ENCODE results near the gene COBL.

Gene COBL

GRCh38 chr7:51279391-51280023, 37.1 kb downstream of the COBL start:
- H3K4me3 Mint-ChIP-seq: no peak overlapping the region
- no peaks in the 10 kb centered on the region for H3K4me1 Mint-ChIP-seq (ENCODE audit: low read depth)
- peaks cover 5% of the 10 kb centered on the region for H3K27me3 Mint-ChIP-seq
- H3K9me3 Mint-ChIP-seq: peaks cover 3% of the 10 kb centered on the region
- H3K27ac Mint-ChIP-seq: no peak overlapping the region
- H3K36me3 Mint-ChIP-seq (ENCODE audit: low read depth): no peaks in the 10 kb centered on the region

GRCh38 chr7:51278797-51279196, 37.8 kb downstream of the COBL start:
- Mint-ChIP-seq H3K4me3 (no peak overlapping the region), H3K27me3 (peaks cover 5% of the 10 kb centered on the region), H3K27ac (no peak overlapping the region), H3K36me3 (ENCODE audit: low read depth) (no peaks in the 10 kb centered on the region), H3K4me1 (ENCODE audit: low read depth) (no peaks in the 10 kb centered on the region), H3K9me3 (peaks cover 3% of the 10 kb centered on the region)

DNA sequence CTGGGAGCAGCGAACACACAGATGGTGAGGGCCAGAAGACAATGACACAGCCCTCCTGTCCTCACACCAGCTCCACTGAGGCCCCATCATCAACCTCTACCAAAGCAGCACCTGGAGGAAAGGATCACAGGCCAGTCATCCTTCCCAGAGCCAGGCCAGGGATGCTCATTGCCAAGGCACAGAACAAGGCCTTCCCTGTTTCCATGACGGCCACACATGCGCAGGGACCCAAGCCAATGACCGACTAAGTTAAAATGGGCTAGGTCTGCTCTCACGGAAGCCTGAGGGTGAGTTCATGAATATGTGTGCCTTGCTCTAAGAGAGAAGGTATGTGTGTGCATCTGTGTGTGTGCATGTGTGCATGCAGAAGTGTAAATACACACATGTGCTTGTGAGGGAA, 39.6 kb downstream of the COBL start:
- Mint-ChIP-seq H3K27ac (no peak overlapping the region), H3K36me3 (ENCODE audit: low read depth) (no peaks in the 10 kb centered on the region), H3K27me3 (no peaks in the 10 kb centered on the region), H3K4me1 (ENCODE audit: low read depth) (no peaks in the 10 kb centered on the region), H3K9me3 (no peaks in the 10 kb centered on the region), H3K4me3 (no peak overlapping the region)

- H3K27ac Mint-ChIP-seq: no peak overlapping the region
- no peaks in the 10 kb centered on the region for H3K9me3 Mint-ChIP-seq
- H3K4me1 Mint-ChIP-seq (ENCODE audit: low read depth): no peaks in the 10 kb centered on the region
- H3K4me3 Mint-ChIP-seq: no peak overlapping the region
- H3K27me3 Mint-ChIP-seq: no peaks in the 10 kb centered on the region
- H3K36me3 Mint-ChIP-seq (ENCODE audit: low read depth): no peaks in the 10 kb centered on the region
Measured at GRCh38 chr7:51276091-51276605, 40.5 kb downstream of the COBL start.

DNA sequence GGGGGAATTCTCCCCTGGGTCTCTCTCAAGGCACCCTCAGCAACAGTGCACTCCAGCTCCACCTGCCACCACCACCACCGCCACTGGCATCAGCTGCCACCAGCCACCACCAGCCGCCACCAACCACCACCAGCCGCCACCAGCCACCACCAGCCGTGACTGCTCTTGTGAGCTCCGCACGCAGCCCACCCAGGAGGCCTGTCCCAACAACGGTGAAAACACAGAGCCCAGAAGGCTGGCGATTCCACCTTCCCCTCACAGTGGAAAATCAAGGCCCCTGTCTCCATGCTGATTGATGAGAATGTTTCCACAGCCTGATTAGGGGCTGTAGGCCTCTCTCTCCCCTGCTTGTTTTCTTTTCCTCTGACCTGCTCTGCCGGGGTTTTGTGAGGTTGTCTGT, 41.1 kb downstream of the COBL start:
- H3K4me3 Mint-ChIP-seq: no peak overlapping the region
- no peaks in the 10 kb centered on the region for H3K27me3 Mint-ChIP-seq
- no peaks in the 10 kb centered on the region for H3K4me1 Mint-ChIP-seq (ENCODE audit: low read depth)
- no peak overlapping the region for H3K27ac Mint-ChIP-seq
- no peaks in the 10 kb centered on the region for H3K9me3 Mint-ChIP-seq
- no peaks in the 10 kb centered on the region for H3K36me3 Mint-ChIP-seq (ENCODE audit: low read depth)

DNA sequence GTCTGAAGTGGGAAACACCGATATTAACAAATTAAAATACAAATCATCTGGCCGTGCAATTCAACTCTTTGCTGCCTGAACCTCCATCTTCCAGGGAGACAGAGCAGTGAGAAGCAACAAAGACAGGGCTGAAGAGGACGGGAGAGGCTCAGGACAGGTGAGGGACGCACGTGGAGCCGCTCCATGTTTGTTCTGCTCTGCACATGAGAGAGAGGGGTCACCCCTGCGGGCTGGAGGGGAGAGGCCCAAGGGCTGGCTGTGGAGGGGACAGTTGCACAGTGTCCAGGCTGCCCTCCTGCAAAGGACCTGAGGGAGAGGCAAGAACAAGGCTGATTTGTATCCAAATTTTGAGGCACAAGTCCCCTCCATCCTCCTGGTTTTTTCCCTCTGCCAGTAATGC, 41.7 kb downstream of the COBL start:
- Mint-ChIP-seq H3K27me3 (no peaks in the 10 kb centered on the region), H3K36me3 (ENCODE audit: low read depth) (no peaks in the 10 kb centered on the region), H3K27ac (no peak overlapping the region), H3K4me1 (ENCODE audit: low read depth) (no peaks in the 10 kb centered on the region), H3K4me3 (no peak overlapping the region), H3K9me3 (no peaks in the 10 kb centered on the region)

- Mint-ChIP-seq H3K9me3 (no peaks in the 10 kb centered on the region), H3K4me3 (no peak overlapping the region), H3K27me3 (no peaks in the 10 kb centered on the region)
Measured at GRCh38 chr7:51274001-51274400, 42.6 kb downstream of the COBL start.

GRCh38 chr7:51273360-51273759, 43.2 kb downstream of the COBL start:
- no peaks in the 10 kb centered on the region for H3K36me3 Mint-ChIP-seq (ENCODE audit: low read depth)
- H3K4me3 Mint-ChIP-seq: no peak overlapping the region
- H3K4me1 Mint-ChIP-seq (ENCODE audit: low read depth): no peaks in the 10 kb centered on the region
- H3K27ac Mint-ChIP-seq: no peak overlapping the region
- H3K9me3 Mint-ChIP-seq: no peaks in the 10 kb centered on the region
- no peaks in the 10 kb centered on the region for H3K27me3 Mint-ChIP-seq

More at GRCh38 chr7:51274001-51274400, 42.6 kb downstream of the COBL start:
- Mint-ChIP-seq H3K27ac (no peak overlapping the region), H3K36me3 (ENCODE audit: low read depth) (no peaks in the 10 kb centered on the region), H3K4me1 (ENCODE audit: low read depth) (no peaks in the 10 kb centered on the region)

DNA sequence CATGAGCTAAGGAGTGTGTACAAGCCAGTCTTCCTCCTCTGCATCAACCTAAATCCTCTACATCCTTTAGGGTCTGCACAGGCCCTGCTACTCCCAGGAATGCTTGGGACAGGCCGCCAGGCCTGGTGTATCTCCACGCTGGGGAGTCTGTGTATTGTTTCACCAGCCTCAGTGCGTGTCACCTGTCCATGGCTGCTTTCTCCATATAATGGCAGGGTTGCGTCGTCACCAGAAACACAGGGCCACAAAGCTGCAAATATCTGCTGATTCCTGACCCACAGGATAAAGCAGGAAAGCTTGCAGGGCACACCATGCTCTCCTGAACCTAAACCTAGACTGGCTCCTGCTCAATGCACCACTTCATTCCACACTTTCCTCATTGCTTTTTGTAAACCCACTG, 45.6 kb downstream of the COBL start:
- Mint-ChIP-seq H3K27ac (no peak overlapping the region), H3K4me3 (no peak overlapping the region), H3K4me1 (ENCODE audit: low read depth) (no peaks in the 10 kb centered on the region), H3K27me3 (no peaks in the 10 kb centered on the region), H3K36me3 (ENCODE audit: low read depth) (no peaks in the 10 kb centered on the region), H3K9me3 (no peaks in the 10 kb centered on the region)

DNA sequence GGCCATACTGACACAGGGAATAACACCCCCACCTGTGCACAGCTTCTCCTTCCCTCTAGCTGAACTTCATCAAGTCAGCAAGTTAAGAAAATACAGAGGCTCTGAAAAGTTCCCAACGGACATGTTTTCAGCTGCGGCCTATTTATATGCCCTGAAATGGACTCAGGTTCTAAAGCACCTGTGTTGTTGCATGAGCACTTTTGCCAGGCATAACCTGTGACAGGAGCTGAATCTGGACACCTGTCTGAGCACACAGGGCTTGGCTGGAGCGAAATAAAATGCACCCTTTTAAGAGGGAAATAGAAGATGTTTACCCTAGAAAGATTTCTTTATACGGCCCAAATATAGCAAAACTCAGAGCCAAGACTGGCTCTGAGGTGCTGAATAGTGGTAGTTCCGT, 46.7 kb downstream of the COBL start:
- Mint-ChIP-seq H3K36me3 (ENCODE audit: low read depth) (no peaks in the 10 kb centered on the region), H3K4me1 (ENCODE audit: low read depth) (no peaks in the 10 kb centered on the region), H3K27me3 (no peaks in the 10 kb centered on the region), H3K4me3 (no peak overlapping the region), H3K9me3 (no peaks in the 10 kb centered on the region), H3K27ac (no peak overlapping the region)

GRCh38 chr7:51269321-51269720, 47.3 kb downstream of the COBL start:
- H3K4me1 Mint-ChIP-seq (ENCODE audit: low read depth): no peaks in the 10 kb centered on the region
- no peak overlapping the region for H3K27ac Mint-ChIP-seq
- no peak overlapping the region for H3K4me3 Mint-ChIP-seq
- H3K36me3 Mint-ChIP-seq (ENCODE audit: low read depth): no peaks in the 10 kb centered on the region
- H3K27me3 Mint-ChIP-seq: no peaks in the 10 kb centered on the region
- H3K9me3 Mint-ChIP-seq: no peaks in the 10 kb centered on the region

DNA sequence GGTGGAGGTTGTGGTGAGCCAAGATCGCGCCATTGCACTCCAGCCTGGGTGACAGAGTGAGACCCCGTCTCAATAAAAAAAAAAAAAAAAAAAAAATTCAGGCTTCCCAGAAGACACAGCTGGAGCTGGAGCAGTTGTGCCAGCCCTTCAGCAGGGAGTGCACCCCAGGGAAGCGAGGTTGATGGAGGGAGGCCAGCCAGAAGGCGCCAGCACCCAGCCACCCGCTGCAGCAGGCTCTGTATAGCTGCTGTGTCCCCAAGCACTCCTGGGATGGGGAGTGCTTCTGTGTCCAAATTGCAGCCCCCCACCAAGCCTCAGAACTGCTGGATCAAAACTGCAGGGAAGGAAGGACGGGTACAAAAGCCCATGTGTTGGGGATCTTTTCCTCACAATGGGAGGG, 47.8 kb downstream of the COBL start:
- H3K9me3 Mint-ChIP-seq: no peaks in the 10 kb centered on the region

DNA sequence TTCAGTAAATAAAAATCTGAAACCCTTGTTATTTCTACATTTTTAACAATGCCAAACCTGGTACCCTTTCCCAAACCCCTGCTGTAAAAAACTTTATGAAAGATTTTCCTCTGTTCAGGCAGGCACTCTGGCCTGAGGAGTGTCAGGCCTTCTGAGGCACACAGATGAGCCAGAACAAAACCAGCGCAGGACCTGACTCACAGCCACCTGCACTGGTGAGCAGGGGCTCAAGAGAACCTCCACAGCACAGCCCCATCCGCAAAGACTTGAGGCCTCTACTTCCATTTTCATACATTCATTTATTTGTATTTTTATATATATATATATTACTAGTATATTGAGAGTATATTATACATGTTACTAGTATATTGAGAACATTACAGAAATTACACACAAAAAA, 49.4 kb downstream of the COBL start:
- no peak overlapping the region for H3K4me3 Mint-ChIP-seq
- no peaks in the 10 kb centered on the region for H3K36me3 Mint-ChIP-seq (ENCODE audit: low read depth)
- no peaks in the 10 kb centered on the region for H3K9me3 Mint-ChIP-seq
- H3K27ac Mint-ChIP-seq: no peak overlapping the region
- H3K4me1 Mint-ChIP-seq (ENCODE audit: low read depth): no peaks in the 10 kb centered on the region
- no peaks in the 10 kb centered on the region for H3K27me3 Mint-ChIP-seq

More for the DNA sequence above, 47.8 kb downstream of the COBL start:
- Mint-ChIP-seq H3K36me3 (ENCODE audit: low read depth) (no peaks in the 10 kb centered on the region), H3K27ac (no peak overlapping the region), H3K27me3 (no peaks in the 10 kb centered on the region), H3K4me1 (ENCODE audit: low read depth) (no peaks in the 10 kb centered on the region), H3K4me3 (no peak overlapping the region)

DNA sequence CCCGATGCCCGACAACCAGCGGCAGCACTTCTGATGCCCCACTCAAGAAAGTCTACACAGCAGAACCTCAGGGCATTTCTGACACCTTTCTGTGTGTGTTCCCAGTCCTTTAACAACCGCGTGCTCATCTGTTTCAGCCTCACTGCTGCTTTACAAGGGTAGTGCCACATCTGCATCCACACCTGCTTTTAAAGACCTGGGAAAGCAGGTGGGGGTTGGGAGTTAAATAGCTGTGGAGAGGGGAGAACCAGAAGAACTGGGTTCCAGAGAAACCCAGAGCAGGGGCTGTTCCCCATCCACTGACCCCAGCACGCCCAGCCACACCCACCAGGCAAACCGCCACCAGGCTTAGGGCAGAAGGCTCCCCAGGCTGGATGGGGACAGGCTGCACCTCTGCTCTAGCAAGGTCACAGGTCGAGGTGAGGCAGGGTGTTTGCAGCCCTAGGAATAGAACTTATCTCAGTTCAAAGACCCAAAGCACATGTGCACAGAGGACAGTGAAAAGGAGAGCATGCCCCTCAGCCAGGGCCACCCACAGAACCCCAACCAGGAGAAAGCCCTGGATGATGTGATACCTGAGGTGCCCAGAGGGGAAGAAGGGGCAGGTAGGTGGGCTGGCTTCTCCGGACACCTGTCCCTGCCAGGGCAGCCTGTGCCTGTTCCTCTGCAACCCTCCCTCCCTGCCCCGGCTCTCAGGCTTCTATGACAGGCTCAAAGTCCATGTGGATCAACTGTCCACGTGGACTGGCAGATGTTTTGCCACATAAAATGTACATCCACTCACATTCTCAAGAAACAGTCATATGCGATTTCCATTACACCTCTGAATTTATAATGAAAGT, 51.3 kb downstream of the COBL start:
- Mint-ChIP-seq H3K27me3 (peaks cover 4% of the 10 kb centered on the region), H3K9me3 (no peaks in the 10 kb centered on the region), H3K27ac (no peak overlapping the region), H3K36me3 (ENCODE audit: low read depth) (no peaks in the 10 kb centered on the region), H3K4me1 (ENCODE audit: low read depth) (no peaks in the 10 kb centered on the region), H3K4me3 (no peak overlapping the region)

GRCh38 chr7:51263631-51264484, 52.8 kb downstream of the COBL start:
- H3K27ac Mint-ChIP-seq: no peak overlapping the region
- H3K9me3 Mint-ChIP-seq: no peaks in the 10 kb centered on the region
- no peaks in the 10 kb centered on the region for H3K36me3 Mint-ChIP-seq (ENCODE audit: low read depth)
- H3K4me1 Mint-ChIP-seq (ENCODE audit: low read depth): no peaks in the 10 kb centered on the region
- no peak overlapping the region for H3K4me3 Mint-ChIP-seq
- H3K27me3 Mint-ChIP-seq: peaks cover 4% of the 10 kb centered on the region

Data from stimulated activated naive CD8-positive, alpha-beta T cell treated with anti-CD3 and anti-CD28 coated beads, Interleukin-15, Interleukin-2, amounts not matched to agents 100 ng/mL and 50 ng/mL, for 24 hours (primary cell).